Type B pancreatic cell (in vitro differentiated cells): Measurements from ENCODE around the gene SRRM5. TPM values are rescaled to one million over a fixed set of nuclear protein-coding genes. Genes with fewer than 3 reads are reported as not detected.
"Not testable (repeated sequence)": the region's sequence is repeated elsewhere in the genome, so short reads cannot be mapped to it uniquely, and the experiment has no call there.

ENCODE experiments used
- DNase-seq: peaks from one replicate; pipeline ENCODE4 v3.0.0; 2021; ENCODE audit warnings: mixed read lengths; ENCODE audit not compliant: unreplicated experiment; ENCODE audit errors: extremely low spot score
- H3K27ac Mint-ChIP-seq: 2 replicates; pipeline ENCODE4 v1.8.0; 2021; ENCODE audit warnings: mild to moderate bottlenecking, mixed read lengths
- H3K27me3 Mint-ChIP-seq: 2 replicates; pipeline ENCODE4 v1.8.0; 2021; ENCODE audit warnings: mixed read lengths
- H3K36me3 Mint-ChIP-seq: 2 replicates; pipeline ENCODE4 v1.8.0; 2021; ENCODE audit warnings: mixed read lengths
- H3K4me1 Mint-ChIP-seq: one replicate; pipeline ENCODE4 v1.8.0; 2021; ENCODE audit warnings: mixed read lengths; ENCODE audit not compliant: unreplicated experiment
- H3K4me3 Mint-ChIP-seq: 2 replicates; pipeline ENCODE4 v1.8.0; 2021; ENCODE audit warnings: mild to moderate bottlenecking, mixed read lengths
- H3K9me3 Mint-ChIP-seq: 2 replicates; pipeline ENCODE4 v1.8.0; 2021; ENCODE audit warnings: mixed read lengths
- CTCF ChIP-seq: fragments of 200-600 bp; sonication (generic); conservative IDR thresholded peaks from 2 replicates; pipeline ENCODE4 v1.5.0; 2021; ENCODE audit warnings: antibody characterized with exemption, mild to moderate bottlenecking
- total RNA-seq: library from RNA; stranded (reverse); gene quantifications from 2 replicates; pipeline ENCODE4 v1.2.1, GENCODE V29; 2021; ENCODE audit warnings: low replicate concordance

SRRM5 gene
- total RNA-seq, 1 donor from 2014 or later, result 0.56 TPM

- peaks cover 16% of the 10 kb centered on the region for H3K36me3 Mint-ChIP-seq
- H3K27ac Mint-ChIP-seq, result no peak overlapping the region
- peaks cover 5% of the 10 kb centered on the region for H3K9me3 Mint-ChIP-seq
- no peak for DNase-seq
- H3K27me3 Mint-ChIP-seq, result peaks cover 8% of the 10 kb centered on the region
- no peak overlapping the region for H3K4me3 Mint-ChIP-seq
- H3K4me1 Mint-ChIP-seq, result peaks cover 6% of the 10 kb centered on the region
- TF ChIP-seq CTCF, result no peak
Measured at GRCh38 chr19:43644181-43644580, 32.3 kb downstream of the SRRM5 start.

GRCh38 chr19:43648633-43649032 lies 36.7 kb downstream of the SRRM5 start:
- Mint-ChIP-seq H3K9me3 (peaks cover 5% of the 10 kb centered on the region), H3K4me1 (peaks cover 4% of the 10 kb centered on the region), H3K27me3 (no peaks in the 10 kb centered on the region), H3K27ac (no peak overlapping the region), H3K36me3 (peaks cover 20% of the 10 kb centered on the region), H3K4me3 (no peak overlapping the region)
- no peak for TF ChIP-seq CTCF
- DNase-seq, result no peak

- TF ChIP-seq CTCF, result no peak
- no peaks in the 10 kb centered on the region for H3K27me3 Mint-ChIP-seq
- peaks cover 22% of the 10 kb centered on the region for H3K36me3 Mint-ChIP-seq
- no peak overlapping the region for H3K27ac Mint-ChIP-seq
- H3K4me1 Mint-ChIP-seq, result peaks cover 4% of the 10 kb centered on the region
- H3K4me3 Mint-ChIP-seq, result no peak overlapping the region
- H3K9me3 Mint-ChIP-seq, result peaks cover 5% of the 10 kb centered on the region
- no peak for DNase-seq
Measured at GRCh38 chr19:43649514-43649913, 37.6 kb downstream of the SRRM5 start.

GRCh38 chr19:43650276-43650675 lies 38.4 kb downstream of the SRRM5 start:
- not testable (repeated sequence) for H3K4me3 Mint-ChIP-seq, H3K9me3 Mint-ChIP-seq
- peaks cover 25% of the 10 kb centered on the region for H3K36me3 Mint-ChIP-seq

GRCh38 chr19:43651758-43652545 lies 40.1 kb downstream of the SRRM5 start:
- Mint-ChIP-seq H3K9me3 (no peaks in the 10 kb centered on the region), H3K27me3 (no peaks in the 10 kb centered on the region), H3K4me1 (peaks cover 4% of the 10 kb centered on the region), H3K36me3 (peaks cover 23% of the 10 kb centered on the region), H3K27ac (peak overlapping the region; percentile 29), H3K4me3 (no peak overlapping the region)
- peak; percentile 82 for TF ChIP-seq CTCF
- DNase-seq, result no peak

More at GRCh38 chr19:43650276-43650675, 38.4 kb downstream of the SRRM5 start:
- not testable (repeated sequence) for H3K27ac Mint-ChIP-seq, DNase-seq, H3K4me1 Mint-ChIP-seq, H3K27me3 Mint-ChIP-seq

GRCh38 chr19:43652546-43652874 lies 40.6 kb downstream of the SRRM5 start:
- H3K27me3 Mint-ChIP-seq, result no peaks in the 10 kb centered on the region
- peak overlapping the region; percentile 29 for H3K27ac Mint-ChIP-seq
- H3K4me3 Mint-ChIP-seq, result no peak overlapping the region
- peaks cover 19% of the 10 kb centered on the region for H3K36me3 Mint-ChIP-seq
- H3K4me1 Mint-ChIP-seq, result peaks cover 4% of the 10 kb centered on the region
- DNase-seq, result no peak
- no peaks in the 10 kb centered on the region for H3K9me3 Mint-ChIP-seq
- TF ChIP-seq CTCF, result no peak
